HG03066 (cell line): ENCODE results near the gene SNUPN.
"Not testable (repeated sequence)": the region's sequence is repeated elsewhere in the genome, so short reads cannot be mapped to it uniquely, and the experiment has no call there.

Source experiments
- ATAC-seq: cut with Tn5 transposase; IDR thresholded peaks from one replicate; pipeline ENCODE4 v1.9.1; 2021; ENCODE audit warnings: low read depth; ENCODE audit not compliant: unreplicated experiment

Gene SNUPN

GRCh38 chr15:75584121-75584520 is 41.4 kb downstream of the SNUPN start:
- ATAC-seq: no peak

GRCh38 chr15:75583701-75584100 is 41.8 kb downstream of the SNUPN start:
- no peak for ATAC-seq

- ATAC-seq: not testable (repeated sequence)
These were observed 42.6 kb downstream of the SNUPN start for GRCh38 chr15:75582943-75583342.

- ATAC-seq: no peak
These were observed 46.3 kb downstream of the SNUPN start, which contains the start of gene PTPN9 for GRCh38 chr15:75578948-75579920. TSS of gene PTPN9 (minus strand) at chr15:75579315. CDS start at chr15:75578776, 539 bp downstream.

- no peak for ATAC-seq
These were observed 47.2 kb downstream of the SNUPN start for GRCh38 chr15:75578173-75578947.

- no peak for ATAC-seq
These were observed 47.9 kb downstream of the SNUPN start for GRCh38 chr15:75577401-75578172.

GRCh38 chr15:75573648-75574384 is 51.7 kb downstream of the SNUPN start:
- ATAC-seq: no peak

- no peak for ATAC-seq
These were observed 55.2 kb downstream of the SNUPN start for GRCh38 chr15:75570126-75570845.

GRCh38 chr15:75565062-75565970 is 60.2 kb downstream of the SNUPN start:
- ATAC-seq: no peak

GRCh38 chr15:75561888-75562287 is 63.6 kb downstream of the SNUPN start:
- no peak for ATAC-seq

GRCh38 chr15:75559360-75559759 is 66.2 kb downstream of the SNUPN start:
- ATAC-seq: not testable (repeated sequence)

GRCh38 chr15:75558955-75559354 is 66.6 kb downstream of the SNUPN start:
- not testable (repeated sequence) for ATAC-seq

GRCh38 chr15:75554717-75555116 is 70.8 kb downstream of the SNUPN start:
- no peak for ATAC-seq

GRCh38 chr15:75553659-75554058 is 71.9 kb downstream of the SNUPN start:
- ATAC-seq: no peak

- ATAC-seq: no peak
These were observed 74.4 kb downstream of the SNUPN start for GRCh38 chr15:75551091-75551490.
